ENCODE data around the gene RBP2. TPM values are rescaled to one million over a fixed set of nuclear protein-coding genes. Genes with fewer than 3 reads are reported as not detected.
"Not testable (repeated sequence)": the region's sequence is repeated elsewhere in the genome, so short reads cannot be mapped to it uniquely, and the experiment has no call there.

The RBP2 gene
- total RNA-seq, 4 donors from 2014 or later = not detected

GRCh38 chr3:139421040-139421439, 55.3 kb downstream of the RBP2 start:
- H3K27me3 ChIP-seq = no peaks in the 10 kb centered on the region
- intact Hi-C loops (cut with DNase I) = no loop called here
- H3K4me3 ChIP-seq = no peak overlapping the region
- peaks cover 0 to 5% (median 0%) of the 10 kb centered on the region in 3 donors for H3K4me1 ChIP-seq
- H3K27ac ChIP-seq = no peak overlapping the region
- peaks cover 0 to 9% (median 0%) of the 10 kb centered on the region in 3 donors for H3K36me3 ChIP-seq
- peaks cover 0 to 4% (median 0%) of the 10 kb centered on the region in 3 donors for H3K9me3 ChIP-seq
- no peak for TF ChIP-seq POLR2A (IDR thresholded peaks at IDR 0.05)
- TF ChIP-seq, protein P1, sequence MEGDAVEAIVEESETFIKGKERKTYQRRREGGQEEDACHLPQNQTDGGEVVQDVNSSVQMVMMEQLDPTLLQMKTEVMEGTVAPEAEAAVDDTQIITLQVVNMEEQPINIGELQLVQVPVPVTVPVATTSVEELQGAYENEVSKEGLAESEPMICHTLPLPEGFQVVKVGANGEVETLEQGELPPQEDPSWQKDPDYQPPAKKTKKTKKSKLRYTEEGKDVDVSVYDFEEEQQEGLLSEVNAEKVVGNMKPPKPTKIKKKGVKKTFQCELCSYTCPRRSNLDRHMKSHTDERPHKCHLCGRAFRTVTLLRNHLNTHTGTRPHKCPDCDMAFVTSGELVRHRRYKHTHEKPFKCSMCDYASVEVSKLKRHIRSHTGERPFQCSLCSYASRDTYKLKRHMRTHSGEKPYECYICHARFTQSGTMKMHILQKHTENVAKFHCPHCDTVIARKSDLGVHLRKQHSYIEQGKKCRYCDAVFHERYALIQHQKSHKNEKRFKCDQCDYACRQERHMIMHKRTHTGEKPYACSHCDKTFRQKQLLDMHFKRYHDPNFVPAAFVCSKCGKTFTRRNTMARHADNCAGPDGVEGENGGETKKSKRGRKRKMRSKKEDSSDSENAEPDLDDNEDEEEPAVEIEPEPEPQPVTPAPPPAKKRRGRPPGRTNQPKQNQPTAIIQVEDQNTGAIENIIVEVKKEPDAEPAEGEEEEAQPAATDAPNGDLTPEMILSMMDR (IDR thresholded peaks at IDR 0.05) = no peak
- WGBS, 2 donors = 25 to 33% methylated on average over 1 of the region's 1 CpG
- DNase-seq = no peak

DNA sequence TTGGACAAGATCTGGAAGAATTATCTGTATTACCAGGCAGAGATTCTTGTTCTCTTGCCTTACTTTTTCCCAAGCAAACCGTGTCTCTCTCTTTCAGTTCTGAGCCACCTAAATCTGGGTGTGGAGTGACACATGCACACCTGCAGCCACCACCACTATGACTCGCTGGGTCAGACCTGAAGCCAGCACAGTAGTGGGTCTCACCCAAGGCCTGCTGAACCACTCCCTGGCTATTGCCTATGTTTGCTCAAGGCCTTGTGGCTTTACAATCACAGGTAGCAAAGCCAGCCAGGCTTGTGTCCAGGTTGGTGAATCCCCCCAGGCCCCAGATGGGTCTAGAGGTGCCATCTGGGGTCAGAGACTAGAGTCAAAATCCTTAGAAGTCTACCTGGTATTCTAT, 58.2 kb downstream of the RBP2 start:
- H3K27me3 ChIP-seq = no peaks in the 10 kb centered on the region
- H3K36me3 ChIP-seq = peaks cover 0 to 4% (median 0%) of the 10 kb centered on the region in 3 donors
- intact Hi-C loops (cut with DNase I) = no loop called here
- WGBS, 2 donors = 40 to 75% methylated on average over 2 of the region's 2 CpGs
- peaks cover 0 to 21% (median 9%) of the 10 kb centered on the region in 3 donors for H3K9me3 ChIP-seq
- H3K4me1 ChIP-seq = peaks cover 0 to 5% (median 0%) of the 10 kb centered on the region in 3 donors
- H3K27ac ChIP-seq = peak overlapping the region in 1 of 4 donors; percentile 25
- TF ChIP-seq POLR2A (IDR thresholded peaks at IDR 0.05) = no peak
- TF ChIP-seq, protein P1 (IDR thresholded peaks at IDR 0.05) = no peak
- DNase-seq = no peak
- no peak overlapping the region for H3K4me3 ChIP-seq

DNA sequence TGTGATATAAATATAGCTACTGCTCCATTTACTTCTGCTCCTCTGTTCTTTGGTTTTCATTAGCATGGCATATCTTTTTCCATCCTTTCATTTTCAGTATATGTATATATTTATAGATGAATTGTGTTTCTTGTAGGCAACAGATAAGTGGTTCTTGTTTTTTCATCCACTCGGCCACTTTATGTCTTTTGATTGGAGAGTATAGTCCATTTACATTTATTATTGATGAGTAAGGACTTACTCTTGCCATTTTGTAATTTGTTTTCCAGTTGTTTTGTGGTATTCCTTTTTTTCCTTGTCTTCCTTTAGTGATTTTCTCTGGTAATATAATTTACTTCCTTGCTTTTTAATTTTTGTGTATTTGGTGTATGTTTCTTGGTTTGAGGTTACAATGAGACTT, 60.0 kb downstream of the RBP2 start:
- Histone ChIP-seq H3K4me1 (peaks cover 0 to 5% (median 0%) of the 10 kb centered on the region in 3 donors), H3K36me3 (no peaks in the 10 kb centered on the region), H3K4me3 (no peak overlapping the region), H3K27ac (no peak overlapping the region), H3K27me3 (no peaks in the 10 kb centered on the region), H3K9me3 (peaks cover 0 to 35% (median 17%) of the 10 kb centered on the region in 3 donors)
- no peak for DNase-seq
- TF ChIP-seq POLR2A (IDR thresholded peaks at IDR 0.05) = no peak
- TF ChIP-seq, protein P1 (IDR thresholded peaks at IDR 0.05) = no peak
- intact Hi-C loops (cut with DNase I) = no loop called here
- WGBS, 2 donors = 91 to 92% methylated on average over 1 of the region's 1 CpG

DNA sequence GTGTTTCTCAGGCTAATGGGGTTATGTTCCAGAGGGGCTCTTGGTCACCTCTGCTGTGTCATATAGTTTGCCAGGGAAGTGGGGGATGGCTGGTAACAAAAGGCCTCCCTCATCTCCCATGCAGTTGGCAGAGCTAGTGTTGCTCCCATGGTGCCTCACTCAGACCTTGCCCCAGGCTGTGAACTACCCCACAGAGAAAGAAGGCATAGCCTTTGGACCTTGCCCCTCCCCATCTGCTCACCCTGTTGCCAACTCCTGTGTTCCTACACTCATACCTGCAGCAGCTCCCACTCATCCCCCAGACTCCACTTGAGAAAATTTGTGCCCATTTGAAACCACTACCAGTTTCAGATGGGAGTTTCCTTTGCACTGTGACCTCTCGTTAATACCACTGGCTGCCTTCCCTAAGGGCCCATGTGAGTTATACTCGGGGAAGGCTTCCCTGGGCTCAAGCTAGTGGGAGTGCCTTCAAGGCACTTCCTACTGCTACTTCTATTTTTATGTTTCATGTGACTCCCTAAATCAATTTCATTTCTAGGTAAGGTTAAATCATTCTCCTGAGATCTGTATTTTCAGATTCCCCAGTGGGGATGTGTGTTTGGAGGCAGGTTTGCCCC, 61.6 kb downstream of the RBP2 start:
- intact Hi-C loops (cut with DNase I) = no loop called here
- TF ChIP-seq, protein P1 (IDR thresholded peaks at IDR 0.05) = no peak
- no peak for TF ChIP-seq POLR2A (IDR thresholded peaks at IDR 0.05)
- WGBS, 2 donors = 51 to 95% methylated on average over 2 of the region's 2 CpGs

DNA sequence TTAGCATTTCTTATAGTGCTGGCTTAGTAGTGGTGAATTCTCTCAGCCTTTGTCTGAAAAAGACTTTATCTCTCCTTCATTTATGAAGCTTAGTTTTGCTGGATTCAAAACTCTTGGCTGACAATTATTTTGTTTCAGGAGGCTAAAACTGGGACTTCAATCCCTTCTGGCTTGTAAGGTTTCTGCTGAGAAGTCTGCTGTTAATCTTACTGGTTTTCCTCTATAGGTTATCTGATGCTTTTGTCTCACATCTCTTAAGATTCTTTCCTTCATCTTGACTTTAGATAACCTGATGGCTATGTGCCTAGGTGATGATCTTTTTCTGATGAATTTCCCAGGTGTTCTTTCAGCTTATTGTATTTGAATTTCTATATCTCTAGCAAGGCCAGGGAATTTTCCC, 63.4 kb downstream of the RBP2 start:
- DNase-seq; H3K27me3 ChIP-seq; H3K4me1 ChIP-seq; intact Hi-C loops (cut with DNase I); H3K4me3 ChIP-seq; H3K27ac ChIP-seq; H3K36me3 ChIP-seq: not testable (repeated sequence)
- peaks cover 0 to 55% (median 19%) of the 10 kb centered on the region in 3 donors for H3K9me3 ChIP-seq

More for the DNA sequence above, 61.6 kb downstream of the RBP2 start:
- Histone ChIP-seq H3K27me3 (no peaks in the 10 kb centered on the region), H3K4me3 (no peak overlapping the region), H3K4me1 (peaks cover 0 to 5% (median 0%) of the 10 kb centered on the region in 3 donors), H3K9me3 (peaks cover 0 to 45% (median 19%) of the 10 kb centered on the region in 3 donors), H3K36me3 (no peaks in the 10 kb centered on the region), H3K27ac (no peak overlapping the region)
- no peak for DNase-seq

Other genes with a start within 250 kb of the RBP2 start
- gene MRPS22, start 132.5 kb downstream of the RBP2 start, total RNA-seq = 10 to 100 TPM; 50.2 to 73.2 (median 62.3) TPM
- gene COPB2, start 86.9 kb downstream of the RBP2 start, total RNA-seq = 100 to 1,000 TPM in 1 of 4 donors, 10 to 100 TPM in 3; 62.6 to 103 (median 86.8) TPM
- 10 to 100 TPM in 3 of 4 donors, 1 to 10 TPM in 1; 9.0 to 42.9 (median 21.6) TPM for gene RBP1, start 63.2 kb upstream of the RBP2 start, total RNA-seq
- gene NMNAT3, start 201.5 kb upstream of the RBP2 start, total RNA-seq = 10 to 100 TPM in 1 of 4 donors, 1 to 10 TPM in 3; 7.6 to 11.6 (median 9.4) TPM